SU-DHL-6 (cell line): ENCODE results near the gene C2orf72.

Experiments
- H2AFZ ChIP-seq: fragments of 200-600 bp; sonication (generic); 2 replicates; pipeline ENCODE4 v1.6.1; 2014; ENCODE audit warnings: low read depth, mild to moderate bottlenecking, moderate library complexity, mixed read lengths, antibody characterized with exemption, low read length; ENCODE audit not compliant: severe bottlenecking
- H3F3A ChIP-seq: fragments of 200-600 bp; shearing (Covaris generic); 2 replicates; pipeline ENCODE4 v1.6.0; 2016; ENCODE audit warnings: antibody characterized with exemption, mild to moderate bottlenecking; ENCODE audit not compliant: insufficient read depth
- H3K27ac ChIP-seq: fragments of 200-600 bp; sonication (generic); 2 replicates; pipeline ENCODE4 v1.5.1; 2016; ENCODE audit warnings: low read depth, mild to moderate bottlenecking, low read length, moderate library complexity, mixed read lengths
- H3K27me3 ChIP-seq: fragments of 200-600 bp; sonication (generic), shearing (Covaris generic); 2 replicates; pipeline ENCODE4 v1.6.0; 2014; ENCODE audit warnings: mild to moderate bottlenecking, low read length
- H3K36me3 ChIP-seq: fragments of 200-600 bp; sonication (generic); 2 replicates; pipeline ENCODE4 v1.6.1; 2014; ENCODE audit warnings: mild to moderate bottlenecking, low read length, mixed read lengths
- H3K4me2 ChIP-seq: fragments of 300-600, 200-600 bp; shearing (Covaris generic), sonication (generic); 2 replicates; pipeline ENCODE4 v1.6.0; 2014; ENCODE audit warnings: low read length, low read depth, mild to moderate bottlenecking; ENCODE audit not compliant: poor library complexity, severe bottlenecking
- H3K4me3 ChIP-seq: fragments of 200-600 bp; sonication (generic); 2 replicates; pipeline ENCODE4 v1.5.1; 2014; ENCODE audit warnings: antibody characterized with exemption, low read length, mild to moderate bottlenecking, mixed read lengths; ENCODE audit not compliant: insufficient read depth, poor library complexity, severe bottlenecking
- H3K79me2 ChIP-seq: fragments of 200-600 bp; sonication (generic); 2 replicates; pipeline ENCODE4 v1.6.1; 2014; ENCODE audit warnings: mild to moderate bottlenecking, low read length, moderate library complexity; ENCODE audit not compliant: insufficient read depth
- H3K9ac ChIP-seq: fragments of 200-600 bp; sonication (generic); 2 replicates; pipeline ENCODE4 v1.7.0; 2014; ENCODE audit warnings: mild to moderate bottlenecking, low read length
- H3K9me2 ChIP-seq: fragments of 200-600 bp; sonication (generic); replicated peaks from 2 replicates; pipeline ENCODE4 v1.6.1; 2014; ENCODE audit warnings: low read length; ENCODE audit not compliant: insufficient read depth
- H3K9me3 ChIP-seq: fragments of 200-600 bp; sonication (generic); 2 replicates; pipeline ENCODE4 v1.6.1; 2014; ENCODE audit warnings: low read length, mixed read lengths; ENCODE audit not compliant: insufficient read depth
- H4K20me1 ChIP-seq: fragments of 200-600 bp; sonication (generic); 2 replicates; pipeline ENCODE4 v1.6.1; 2014; ENCODE audit warnings: low read depth, mild to moderate bottlenecking, antibody characterized with exemption, low read length, moderate library complexity, mixed read lengths
- CTCF ChIP-seq: fragments of 200-600 bp; sonication (generic); IDR thresholded peaks from one replicate; pipeline ENCODE4 v1.5.1; 2017; ENCODE audit warnings: antibody characterized with exemption, mild to moderate bottlenecking, low read length, moderate library complexity; ENCODE audit not compliant: insufficient read depth, poor library complexity, severe bottlenecking
- EZH2phosphoT487 ChIP-seq: fragments of 200-600 bp; sonication (generic), shearing (Covaris generic); conservative IDR thresholded peaks from 2 replicates; pipeline ENCODE4 v1.6.1; 2018; ENCODE audit warnings: mild to moderate bottlenecking, antibody characterized with exemption, low read length, moderate library complexity, mixed read lengths

Gene C2orf72

DNA sequence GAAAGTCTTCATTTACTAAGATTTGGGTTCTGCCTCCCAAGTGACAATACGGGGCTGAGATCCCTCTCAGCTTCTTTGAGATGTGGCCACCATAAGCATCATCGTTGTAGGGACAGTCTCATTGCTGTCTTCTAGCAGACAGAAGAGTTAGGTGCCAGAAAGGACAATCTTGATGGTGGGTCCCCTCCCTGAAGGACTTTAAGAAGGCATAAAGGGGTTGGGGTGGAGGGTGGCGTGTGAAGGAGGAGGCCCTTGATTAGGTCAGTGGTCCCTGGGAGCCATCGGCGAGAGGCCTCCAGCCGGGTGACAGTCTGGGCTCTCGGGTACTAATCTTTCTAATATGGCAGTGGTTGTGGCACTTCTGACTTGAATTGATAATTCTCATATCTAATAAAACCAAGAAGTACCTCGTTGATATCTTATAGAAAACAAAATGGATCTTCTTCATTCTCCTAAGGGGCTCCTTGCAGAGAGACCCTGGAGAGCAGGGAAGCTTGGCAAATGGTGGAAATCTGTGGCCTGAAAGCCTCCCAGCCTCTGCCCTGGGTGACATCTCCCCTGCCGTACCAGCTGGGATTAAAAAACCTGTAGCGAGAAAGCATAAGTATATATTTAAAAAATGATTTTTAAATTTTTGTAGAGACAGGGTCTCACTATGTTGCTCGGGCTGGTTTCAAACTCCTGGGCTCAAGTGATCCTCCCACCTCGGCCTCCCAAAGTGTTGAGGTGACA is 12.1 kb downstream of the C2orf72 start:
- Histone ChIP-seq H4K20me1 (no peaks in the 10 kb centered on the region), H3K4me2 (no peak overlapping the region), H3K4me3 (no peak overlapping the region), H3K9ac (no peak overlapping the region), H3K27ac (no peak overlapping the region), H3K9me3 (no peaks in the 10 kb centered on the region), H3F3A (no peaks in the 10 kb centered on the region), H3K36me3 (no peaks in the 10 kb centered on the region), H3K27me3 (no peaks in the 10 kb centered on the region), H2AFZ (no peak overlapping the region), H3K79me2 (no peaks in the 10 kb centered on the region), H3K9me2 (no peaks in the 10 kb centered on the region)
- no peak for TF ChIP-seq CTCF
- no peak for TF ChIP-seq EZH2phosphoT487

- H3K9me2 ChIP-seq, result no peaks in the 10 kb centered on the region
- H3K4me3 ChIP-seq, result no peak overlapping the region
- no peak overlapping the region for H3K9ac ChIP-seq
- H3K36me3 ChIP-seq, result no peaks in the 10 kb centered on the region
- no peaks in the 10 kb centered on the region for H3F3A ChIP-seq
- H3K9me3 ChIP-seq, result no peaks in the 10 kb centered on the region
- H3K4me2 ChIP-seq, result no peak overlapping the region
- H2AFZ ChIP-seq, result no peak overlapping the region
- H4K20me1 ChIP-seq, result no peaks in the 10 kb centered on the region
- H3K27ac ChIP-seq, result no peak overlapping the region
- no peaks in the 10 kb centered on the region for H3K27me3 ChIP-seq
- TF ChIP-seq EZH2phosphoT487, result no peak
- no peak for TF ChIP-seq CTCF
- H3K79me2 ChIP-seq, result no peaks in the 10 kb centered on the region
Observed at GRCh38 chr2:231050018-231050901, 12.9 kb downstream of the C2orf72 start.

DNA sequence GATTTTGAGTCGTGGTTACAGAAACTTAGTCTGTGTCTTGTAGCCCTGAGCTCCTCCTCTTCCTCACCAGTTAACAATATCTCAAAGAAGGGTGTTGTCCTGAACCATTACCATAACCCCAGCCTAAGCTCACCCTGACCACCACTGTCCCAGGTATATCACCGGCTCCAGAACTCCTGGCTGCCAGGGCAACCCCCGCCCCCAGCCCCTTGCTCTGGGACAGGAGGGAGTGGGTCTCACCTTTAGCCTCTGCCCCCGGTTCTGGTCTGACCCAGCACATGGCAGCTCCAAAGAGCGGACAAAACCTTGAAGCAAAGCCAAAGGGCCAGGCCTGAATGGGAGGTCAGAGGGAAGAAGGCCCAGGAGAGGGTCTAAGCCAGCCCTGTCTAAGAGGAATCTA is 13.8 kb downstream of the C2orf72 start:
- H3K4me2 ChIP-seq, result no peak overlapping the region
- H3K4me3 ChIP-seq, result no peak overlapping the region
- H3K27ac ChIP-seq, result no peak overlapping the region
- H3K27me3 ChIP-seq, result no peaks in the 10 kb centered on the region
- H3K9me2 ChIP-seq, result no peaks in the 10 kb centered on the region
- H2AFZ ChIP-seq, result no peak overlapping the region
- H3K79me2 ChIP-seq, result no peaks in the 10 kb centered on the region
- H4K20me1 ChIP-seq, result no peaks in the 10 kb centered on the region
- TF ChIP-seq EZH2phosphoT487 (no peak), CTCF (no peak)
- no peaks in the 10 kb centered on the region for H3F3A ChIP-seq
- no peaks in the 10 kb centered on the region for H3K9me3 ChIP-seq
- H3K9ac ChIP-seq, result no peak overlapping the region
- no peaks in the 10 kb centered on the region for H3K36me3 ChIP-seq
